Type B pancreatic cell (in vitro differentiated cells): ENCODE measurements around the gene CDKL1. TPM values are rescaled to one million over a fixed set of nuclear protein-coding genes. Genes with fewer than 3 reads are reported as not detected.
"Not testable (repeated sequence)": the region's sequence is repeated elsewhere in the genome, so short reads cannot be mapped to it uniquely, and the experiment has no call there.

Experiments used
- DNase-seq: peaks from one replicate; pipeline ENCODE4 v3.0.0; 2021; ENCODE audit warnings: mixed read lengths; ENCODE audit not compliant: unreplicated experiment; ENCODE audit errors: extremely low spot score
- H3K27ac Mint-ChIP-seq: 2 replicates; pipeline ENCODE4 v1.8.0; 2021; ENCODE audit warnings: mild to moderate bottlenecking, mixed read lengths
- H3K27me3 Mint-ChIP-seq: 2 replicates; pipeline ENCODE4 v1.8.0; 2021; ENCODE audit warnings: mixed read lengths
- H3K36me3 Mint-ChIP-seq: 2 replicates; pipeline ENCODE4 v1.8.0; 2021; ENCODE audit warnings: mixed read lengths
- H3K4me1 Mint-ChIP-seq: one replicate; pipeline ENCODE4 v1.8.0; 2021; ENCODE audit warnings: mixed read lengths; ENCODE audit not compliant: unreplicated experiment
- H3K4me3 Mint-ChIP-seq: 2 replicates; pipeline ENCODE4 v1.8.0; 2021; ENCODE audit warnings: mild to moderate bottlenecking, mixed read lengths
- H3K9me3 Mint-ChIP-seq: 2 replicates; pipeline ENCODE4 v1.8.0; 2021; ENCODE audit warnings: mixed read lengths
- total RNA-seq: library from RNA; stranded (reverse); gene quantifications from 2 replicates; pipeline ENCODE4 v1.2.1, GENCODE V29; 2021; ENCODE audit warnings: low replicate concordance
- TF ChIP-seq, protein P1 (sequence below): fragments of 200-600 bp; sonication (generic); conservative IDR thresholded peaks from 2 replicates; pipeline ENCODE4 v1.5.0; 2021; ENCODE audit warnings: antibody characterized with exemption, mild to moderate bottlenecking

CDKL1 gene
- total RNA-seq, 1 donor from 2014 or later: 3.4 TPM

DNA sequence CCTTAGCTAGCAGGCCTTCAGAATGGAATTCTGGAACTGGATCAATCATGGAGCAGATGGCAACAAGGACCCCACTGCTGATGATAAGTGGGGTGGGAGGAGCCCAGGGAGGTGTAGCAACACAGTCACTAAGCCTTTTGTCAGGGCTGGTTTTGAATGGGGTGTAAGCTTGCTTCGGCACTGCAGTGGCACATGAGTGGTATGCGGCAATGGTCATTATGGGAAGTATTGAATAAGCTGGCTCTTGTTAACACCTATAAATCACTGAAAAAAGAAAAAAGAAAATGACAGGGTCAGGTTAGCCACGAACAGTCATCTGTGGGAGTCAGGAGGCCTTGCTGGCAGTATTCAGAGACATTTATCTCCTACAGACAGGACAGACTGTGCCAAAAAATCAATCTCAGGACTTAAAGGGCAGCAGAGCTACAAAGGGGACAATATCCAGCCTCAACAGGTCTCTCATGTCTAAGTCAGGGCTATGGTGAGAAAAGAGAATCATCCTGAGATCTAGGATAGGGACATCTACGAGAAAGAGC is 19.1 kb downstream of the CDKL1 start:
- H3K27ac Mint-ChIP-seq: no peak overlapping the region
- H3K4me3 Mint-ChIP-seq: no peak overlapping the region
- H3K4me1 Mint-ChIP-seq: no peaks in the 10 kb centered on the region
- no peaks in the 10 kb centered on the region for H3K9me3 Mint-ChIP-seq
- no peaks in the 10 kb centered on the region for H3K36me3 Mint-ChIP-seq
- TF ChIP-seq, protein P1, sequence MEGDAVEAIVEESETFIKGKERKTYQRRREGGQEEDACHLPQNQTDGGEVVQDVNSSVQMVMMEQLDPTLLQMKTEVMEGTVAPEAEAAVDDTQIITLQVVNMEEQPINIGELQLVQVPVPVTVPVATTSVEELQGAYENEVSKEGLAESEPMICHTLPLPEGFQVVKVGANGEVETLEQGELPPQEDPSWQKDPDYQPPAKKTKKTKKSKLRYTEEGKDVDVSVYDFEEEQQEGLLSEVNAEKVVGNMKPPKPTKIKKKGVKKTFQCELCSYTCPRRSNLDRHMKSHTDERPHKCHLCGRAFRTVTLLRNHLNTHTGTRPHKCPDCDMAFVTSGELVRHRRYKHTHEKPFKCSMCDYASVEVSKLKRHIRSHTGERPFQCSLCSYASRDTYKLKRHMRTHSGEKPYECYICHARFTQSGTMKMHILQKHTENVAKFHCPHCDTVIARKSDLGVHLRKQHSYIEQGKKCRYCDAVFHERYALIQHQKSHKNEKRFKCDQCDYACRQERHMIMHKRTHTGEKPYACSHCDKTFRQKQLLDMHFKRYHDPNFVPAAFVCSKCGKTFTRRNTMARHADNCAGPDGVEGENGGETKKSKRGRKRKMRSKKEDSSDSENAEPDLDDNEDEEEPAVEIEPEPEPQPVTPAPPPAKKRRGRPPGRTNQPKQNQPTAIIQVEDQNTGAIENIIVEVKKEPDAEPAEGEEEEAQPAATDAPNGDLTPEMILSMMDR: no peak
- no peak for DNase-seq
- H3K27me3 Mint-ChIP-seq: no peaks in the 10 kb centered on the region

DNA sequence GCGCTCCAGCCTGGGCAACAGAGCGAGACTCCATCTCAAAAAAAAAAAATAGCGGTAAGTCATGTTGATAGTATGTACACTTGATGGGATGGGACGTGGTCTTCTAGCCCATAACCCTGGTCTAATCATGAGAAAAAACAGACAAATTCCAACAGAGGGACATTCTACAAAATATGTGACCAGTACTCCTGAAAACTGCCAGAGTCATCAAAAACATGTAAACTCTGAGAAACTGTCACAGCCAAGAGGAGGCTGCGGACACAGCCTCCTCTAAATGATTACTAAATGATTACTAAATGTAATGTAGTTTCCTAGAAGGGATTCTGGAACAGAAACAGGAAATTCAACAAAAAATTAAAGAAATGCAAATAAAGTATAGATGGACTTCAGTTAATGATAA is 20.9 kb downstream of the CDKL1 start:
- TF ChIP-seq, protein P1: no peak
- Mint-ChIP-seq H3K27me3 (no peaks in the 10 kb centered on the region), H3K4me3 (no peak overlapping the region), H3K9me3 (no peaks in the 10 kb centered on the region), H3K4me1 (no peaks in the 10 kb centered on the region), H3K36me3 (no peaks in the 10 kb centered on the region), H3K27ac (no peak overlapping the region)
- DNase-seq: no peak

DNA sequence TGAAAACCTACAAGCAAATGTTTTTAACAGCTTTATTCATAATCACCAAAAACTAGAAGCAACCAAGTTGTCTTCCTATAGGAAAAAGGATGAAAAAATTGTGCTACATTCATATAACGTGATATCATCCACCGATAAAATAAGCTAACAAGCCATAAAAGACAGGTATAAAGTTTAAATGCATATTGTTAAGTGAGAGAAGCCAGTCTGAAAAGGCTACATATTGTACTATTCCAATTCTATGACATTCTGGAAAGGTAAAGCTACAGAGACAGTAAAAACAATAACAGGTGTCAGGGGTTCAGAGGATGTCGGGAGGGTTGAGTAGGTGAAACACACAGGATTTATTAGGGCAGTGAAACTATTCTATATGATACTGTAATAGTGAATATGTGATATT is 22.7 kb downstream of the CDKL1 start:
- Mint-ChIP-seq H3K4me3 (no peak overlapping the region), H3K4me1 (no peaks in the 10 kb centered on the region), H3K9me3 (no peaks in the 10 kb centered on the region), H3K36me3 (no peaks in the 10 kb centered on the region), H3K27ac (no peak overlapping the region), H3K27me3 (no peaks in the 10 kb centered on the region)
- TF ChIP-seq, protein P1: no peak
- no peak for DNase-seq

DNA sequence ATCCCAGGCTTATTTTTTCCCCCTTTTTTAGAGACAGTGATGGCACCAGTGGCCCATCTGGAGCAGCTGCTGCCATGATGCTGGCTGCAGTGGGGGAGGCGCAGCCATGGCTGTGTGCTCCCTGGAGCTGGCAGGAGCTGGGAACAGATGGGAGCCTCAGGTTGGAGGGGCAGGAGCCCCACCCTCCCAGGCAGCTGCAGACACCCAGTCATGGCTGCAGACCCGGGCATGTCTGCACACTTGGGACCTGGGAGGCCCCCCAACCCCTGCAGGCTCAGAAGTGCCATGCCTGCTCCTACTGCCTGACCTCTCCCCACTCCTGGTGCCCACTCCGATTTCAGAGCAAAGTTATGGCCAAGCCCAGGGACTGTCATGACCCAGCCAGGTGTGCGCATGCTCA is 25.1 kb downstream of the CDKL1 start:
- TF ChIP-seq, protein P1: no peak
- no peak overlapping the region for H3K4me3 Mint-ChIP-seq
- H3K36me3 Mint-ChIP-seq: no peaks in the 10 kb centered on the region

DNA sequence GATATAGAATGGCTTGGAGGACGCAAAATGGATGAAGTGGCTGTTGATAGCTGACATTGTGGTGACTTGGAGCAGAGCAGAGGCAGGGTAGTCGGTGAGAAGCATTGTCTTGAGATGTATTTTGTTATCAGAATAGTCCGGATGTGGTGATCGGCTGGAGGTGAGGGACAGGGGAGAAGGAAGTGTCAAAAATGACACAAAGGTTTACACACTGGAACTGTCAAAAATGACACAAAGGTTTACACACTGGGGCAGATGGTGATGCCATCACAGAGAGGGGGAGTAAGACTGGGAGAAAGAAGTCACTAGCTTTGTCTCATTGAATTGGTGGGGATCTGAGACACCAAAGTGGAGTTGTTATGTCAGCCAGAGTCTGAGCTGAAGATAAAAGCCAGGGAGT is 30.1 kb downstream of the CDKL1 start:
- Mint-ChIP-seq H3K36me3 (no peaks in the 10 kb centered on the region), H3K4me3 (no peak overlapping the region), H3K27ac (no peak overlapping the region), H3K4me1 (no peaks in the 10 kb centered on the region), H3K9me3 (no peaks in the 10 kb centered on the region), H3K27me3 (no peaks in the 10 kb centered on the region)
- TF ChIP-seq, protein P1: no peak
- DNase-seq: no peak

More for the DNA sequence above, 25.1 kb downstream of the CDKL1 start:
- DNase-seq: no peak
- H3K27ac Mint-ChIP-seq: no peak overlapping the region
- no peaks in the 10 kb centered on the region for H3K9me3 Mint-ChIP-seq
- H3K4me1 Mint-ChIP-seq: no peaks in the 10 kb centered on the region
- H3K27me3 Mint-ChIP-seq: no peaks in the 10 kb centered on the region

DNA sequence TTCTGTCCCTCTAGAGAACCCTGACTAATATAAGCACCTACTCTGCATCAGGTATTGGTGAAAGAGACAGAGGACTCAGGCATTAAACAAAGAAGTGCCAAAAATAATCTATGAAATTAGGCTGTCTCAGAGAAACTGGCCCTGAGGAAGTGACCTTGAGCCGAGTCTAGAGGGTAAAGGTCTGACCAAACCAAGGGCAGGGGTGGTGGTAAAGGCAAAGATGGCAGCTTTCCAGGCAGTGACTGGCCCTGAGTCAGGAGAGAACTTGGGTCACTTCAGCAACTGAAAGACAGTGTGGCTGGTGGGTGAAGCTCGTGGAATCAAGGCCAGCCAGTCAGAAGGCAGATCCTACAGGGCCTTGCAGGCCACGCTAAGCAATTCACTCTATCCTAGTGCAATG is 30.6 kb downstream of the CDKL1 start:
- no peaks in the 10 kb centered on the region for H3K9me3 Mint-ChIP-seq
- no peak for DNase-seq
- no peaks in the 10 kb centered on the region for H3K36me3 Mint-ChIP-seq
- H3K27me3 Mint-ChIP-seq: no peaks in the 10 kb centered on the region
- no peak overlapping the region for H3K4me3 Mint-ChIP-seq
- H3K4me1 Mint-ChIP-seq: no peaks in the 10 kb centered on the region
- TF ChIP-seq, protein P1: no peak
- H3K27ac Mint-ChIP-seq: no peak overlapping the region

DNA sequence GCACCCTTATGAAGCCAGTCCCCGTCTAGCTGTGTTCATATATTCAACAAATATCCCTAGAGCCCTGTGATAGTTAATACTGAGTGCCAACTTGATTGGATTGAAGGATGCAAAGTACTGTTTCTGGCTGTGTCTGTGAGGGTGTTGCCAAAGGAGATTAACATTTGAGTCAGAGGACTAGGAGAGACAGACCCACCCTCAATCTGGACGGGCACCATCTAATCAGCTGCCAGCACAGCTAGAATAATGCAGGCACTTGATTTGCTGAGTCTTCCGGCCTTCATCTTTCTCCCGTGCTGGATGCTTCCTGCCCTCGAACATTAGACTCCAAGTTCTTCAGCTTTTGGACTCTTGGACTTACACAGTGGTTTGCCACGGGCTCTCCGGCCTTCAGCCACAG is 31.1 kb downstream of the CDKL1 start:
- not testable (repeated sequence) for H3K36me3 Mint-ChIP-seq, H3K27me3 Mint-ChIP-seq, H3K9me3 Mint-ChIP-seq, H3K4me3 Mint-ChIP-seq, H3K27ac Mint-ChIP-seq, H3K4me1 Mint-ChIP-seq, DNase-seq
